Adipocyte (in vitro differentiated cells): ENCODE measurements around the gene CDH12.
"Not testable (repeated sequence)": the region's sequence is repeated elsewhere in the genome, so short reads cannot be mapped to it uniquely, and the experiment has no call there.

Source experiments
- DNase-seq: peaks from one replicate; pipeline ENCODE4 v3.0.0-alpha.2; 2015; ENCODE audit warnings: low read depth
- H3K27me3 ChIP-seq: replicated peaks from 2 replicates; pipeline ENCODE4 v1.7.0; 2013; ENCODE audit warnings: mild to moderate bottlenecking, low read length, moderate library complexity; ENCODE audit not compliant: control insufficient read depth, insufficient read depth
- H3K36me3 ChIP-seq: 2 replicates; pipeline ENCODE4 v1.7.0; 2013; ENCODE audit warnings: low read length, mild to moderate bottlenecking, moderate library complexity; ENCODE audit not compliant: control insufficient read depth, insufficient read depth, severe bottlenecking
- H3K4me1 ChIP-seq: 2 replicates; pipeline ENCODE4 v1.7.0; 2013; ENCODE audit warnings: mild to moderate bottlenecking, low read length, moderate library complexity; ENCODE audit not compliant: control insufficient read depth, insufficient read depth
- H3K4me3 ChIP-seq: 2 replicates; pipeline ENCODE4 v1.7.0; 2013; ENCODE audit warnings: mild to moderate bottlenecking, low read length, moderate library complexity
- H3K9ac ChIP-seq: 2 replicates; pipeline ENCODE4 v1.7.0; 2013; ENCODE audit warnings: mild to moderate bottlenecking, low read length, moderate library complexity
- H3K9me3 ChIP-seq: 2 replicates; pipeline ENCODE4 v1.7.0; 2013; ENCODE audit warnings: mild to moderate bottlenecking, low read length, moderate library complexity; ENCODE audit not compliant: control insufficient read depth

Gene CDH12

DNA sequence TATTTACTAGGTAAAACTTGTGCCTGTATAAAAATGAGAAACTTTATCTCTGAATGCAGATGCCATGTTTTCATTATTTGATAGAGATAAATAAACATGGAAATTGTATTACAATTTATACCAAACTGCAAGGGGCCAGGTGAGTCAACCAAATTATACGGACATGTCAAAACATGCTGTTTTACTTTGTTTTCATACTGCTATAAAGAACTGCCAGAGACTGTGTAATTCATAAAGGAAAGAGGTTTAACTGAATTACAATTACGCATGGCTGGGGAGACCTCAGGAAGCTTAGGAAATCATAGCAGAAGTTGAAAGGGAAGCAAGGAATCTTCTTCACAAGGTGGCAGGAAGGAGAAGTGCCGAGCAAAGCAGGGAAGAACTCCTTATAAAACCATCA is 840.3 kb downstream of the CDH12 start:
- not testable (repeated sequence) for H3K4me3 ChIP-seq, H3K36me3 ChIP-seq, DNase-seq, H3K27me3 ChIP-seq, H3K4me1 ChIP-seq, H3K9me3 ChIP-seq, H3K9ac ChIP-seq

DNA sequence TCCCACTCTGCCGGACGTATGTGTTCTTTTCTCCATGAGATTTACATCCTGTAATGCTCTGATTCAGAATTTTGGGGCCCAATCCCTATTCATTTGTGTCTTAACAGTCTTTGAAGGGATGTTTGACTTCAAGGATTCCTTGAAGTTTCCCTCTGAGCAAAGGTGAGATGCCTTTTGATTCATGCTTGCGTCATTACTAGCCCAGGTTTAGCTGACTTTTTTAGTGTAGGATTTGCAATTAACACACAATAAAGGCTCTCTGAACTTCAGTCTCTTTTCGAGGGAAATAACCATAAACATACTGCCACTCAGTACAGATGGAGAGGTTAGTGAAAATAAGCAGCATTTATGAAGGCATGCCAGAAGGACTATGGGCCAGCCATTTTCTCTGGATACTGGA is 842.3 kb downstream of the CDH12 start:
- H3K4me3 ChIP-seq, H3K9ac ChIP-seq, H3K4me1 ChIP-seq, H3K9me3 ChIP-seq, H3K27me3 ChIP-seq, H3K36me3 ChIP-seq, DNase-seq: not testable (repeated sequence)

DNA sequence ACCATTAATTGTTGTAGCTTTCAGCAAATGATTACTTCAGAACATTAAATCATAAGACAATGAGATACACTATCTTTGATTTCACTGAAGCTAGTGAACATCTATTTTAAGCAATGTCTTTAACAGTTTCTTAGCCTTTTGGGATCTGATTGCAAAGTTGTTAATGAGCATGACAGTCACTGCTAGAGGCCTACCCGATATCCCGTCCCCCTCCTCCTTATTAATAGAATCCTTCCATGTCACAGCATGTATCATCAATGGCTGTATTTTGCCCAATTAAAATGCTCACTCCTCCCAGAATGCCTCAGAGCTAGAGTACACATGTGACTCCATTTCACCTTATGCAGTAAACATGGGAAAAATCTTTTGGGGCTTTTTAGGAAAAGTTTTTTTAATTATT is 852.0 kb downstream of the CDH12 start:
- not testable (repeated sequence) for H3K4me3 ChIP-seq, H3K27me3 ChIP-seq, H3K36me3 ChIP-seq, H3K4me1 ChIP-seq, DNase-seq, H3K9me3 ChIP-seq, H3K9ac ChIP-seq

DNA sequence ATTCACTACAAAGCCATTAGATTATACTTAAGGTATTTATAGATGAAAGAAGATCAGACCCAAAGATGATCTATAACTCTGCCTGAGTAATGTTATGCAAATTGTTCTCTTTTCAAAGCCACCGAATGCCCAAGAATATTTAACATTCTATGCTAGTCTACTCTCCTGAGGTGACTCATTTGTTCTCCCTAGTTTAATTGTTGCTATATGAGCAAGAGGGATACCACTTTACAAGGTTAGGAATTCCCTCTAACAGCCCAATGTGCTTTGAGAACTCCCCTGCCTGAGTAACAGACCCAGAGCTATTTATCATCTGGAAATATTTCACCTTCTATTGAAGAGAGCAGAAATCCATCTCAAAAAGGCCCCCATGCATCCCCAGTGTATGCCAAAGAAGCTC is 867.3 kb downstream of the CDH12 start:
- not testable (repeated sequence) for H3K36me3 ChIP-seq, DNase-seq, H3K27me3 ChIP-seq, H3K4me3 ChIP-seq, H3K4me1 ChIP-seq, H3K9me3 ChIP-seq, H3K9ac ChIP-seq

DNA sequence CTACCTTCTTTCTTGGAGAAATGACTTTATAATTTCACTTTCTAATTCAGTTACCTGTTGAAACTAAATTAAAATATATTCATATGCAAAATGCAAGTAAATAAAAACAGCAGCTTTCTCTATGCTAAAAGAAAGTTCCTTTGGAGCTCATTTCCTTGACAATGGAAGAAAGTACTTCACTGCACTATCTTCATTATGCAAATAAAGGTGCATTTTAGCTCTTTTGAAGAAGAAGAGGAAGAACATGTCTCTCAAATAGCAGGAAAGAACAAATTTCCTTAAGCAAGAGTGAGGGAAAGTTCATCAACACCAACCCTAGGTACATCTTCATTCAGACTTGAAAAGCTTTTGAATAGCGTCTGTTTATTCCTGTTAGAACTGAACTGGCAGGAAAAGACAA is 901.6 kb downstream of the CDH12 start:
- H3K9me3 ChIP-seq, H3K36me3 ChIP-seq, H3K27me3 ChIP-seq, H3K4me3 ChIP-seq, DNase-seq, H3K4me1 ChIP-seq, H3K9ac ChIP-seq: not testable (repeated sequence)

DNA sequence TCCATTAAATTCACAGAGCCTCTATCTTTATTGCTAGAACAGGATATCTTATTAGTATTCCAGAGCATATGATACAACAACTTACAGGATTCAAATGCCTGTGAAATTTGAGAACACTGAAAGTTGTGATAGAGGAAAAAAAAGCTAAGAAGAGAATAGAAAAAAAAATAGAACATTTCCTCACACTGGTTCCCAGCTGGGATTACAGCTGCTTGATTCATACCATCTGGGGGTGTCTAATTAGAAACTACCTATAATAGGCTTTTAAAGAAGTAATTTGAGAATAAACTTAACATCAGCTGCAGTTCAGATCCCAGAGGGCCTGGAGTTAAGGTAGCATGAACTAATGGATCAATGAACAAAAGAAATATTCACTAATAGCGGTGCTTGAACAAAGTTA is 922.0 kb downstream of the CDH12 start:
- no peaks in the 10 kb centered on the region for H3K27me3 ChIP-seq
- H3K9me3 ChIP-seq, result peaks cover 5% of the 10 kb centered on the region
- H3K36me3 ChIP-seq, result no peaks in the 10 kb centered on the region
- peaks cover 6% of the 10 kb centered on the region for H3K4me1 ChIP-seq
- no peak overlapping the region for H3K9ac ChIP-seq
- DNase-seq, result no peak
- no peak overlapping the region for H3K4me3 ChIP-seq

DNA sequence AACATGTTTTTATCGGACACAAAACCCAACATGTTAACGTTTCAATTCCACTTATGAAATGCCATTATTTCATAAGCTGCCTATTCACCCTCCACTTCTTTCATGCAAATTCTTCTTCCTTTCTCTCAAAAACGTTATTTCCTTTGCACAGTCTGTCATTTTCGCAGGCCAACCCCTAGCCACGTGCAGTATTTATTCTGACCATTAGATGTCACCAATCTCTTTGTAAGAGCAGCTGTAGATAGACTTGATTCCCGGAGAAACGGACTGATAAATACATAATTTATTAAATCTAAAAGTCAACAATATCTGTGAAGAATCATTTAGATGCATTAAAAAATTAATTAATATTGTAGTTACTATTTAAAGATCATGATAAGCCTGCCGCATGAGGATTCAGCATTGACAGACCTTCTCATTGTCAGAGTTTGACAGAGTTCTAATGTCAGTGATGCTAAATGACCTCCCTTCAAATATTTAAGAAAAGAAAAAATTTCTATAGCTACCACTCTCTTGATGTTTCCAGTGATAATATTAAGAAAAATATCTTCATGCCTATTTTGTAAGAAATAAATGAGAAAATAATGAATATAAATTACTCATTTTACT is 933.6 kb downstream of the CDH12 start:
- DNase-seq, result peak; percentile 72
- Histone ChIP-seq H3K27me3 (no peaks in the 10 kb centered on the region), H3K9me3 (no peaks in the 10 kb centered on the region), H3K36me3 (no peaks in the 10 kb centered on the region), H3K4me3 (no peak overlapping the region), H3K4me1 (no peaks in the 10 kb centered on the region), H3K9ac (no peak overlapping the region)

DNA sequence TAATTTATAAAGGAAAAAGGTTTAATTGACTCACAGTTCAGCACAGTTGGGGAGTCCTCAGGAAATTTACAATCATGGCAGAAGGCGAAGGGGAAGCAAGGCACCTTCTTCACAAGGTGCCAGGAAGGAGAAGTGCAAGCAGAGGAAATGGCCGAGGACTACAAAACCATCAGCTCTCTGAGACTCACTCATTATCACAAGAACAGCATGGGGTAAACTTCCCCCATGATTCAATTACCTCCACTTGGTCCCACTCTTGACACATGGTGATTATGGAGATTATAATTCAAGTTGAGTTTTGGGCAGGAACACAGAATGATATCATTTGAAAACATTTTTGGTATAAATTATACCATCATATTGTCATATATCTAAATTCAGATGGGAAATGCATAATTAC is 934.7 kb downstream of the CDH12 start:
- Histone ChIP-seq H3K9ac (no peak overlapping the region), H3K36me3 (no peaks in the 10 kb centered on the region), H3K4me1 (no peaks in the 10 kb centered on the region), H3K27me3 (no peaks in the 10 kb centered on the region), H3K4me3 (no peak overlapping the region), H3K9me3 (no peaks in the 10 kb centered on the region)
- no peak for DNase-seq

DNA sequence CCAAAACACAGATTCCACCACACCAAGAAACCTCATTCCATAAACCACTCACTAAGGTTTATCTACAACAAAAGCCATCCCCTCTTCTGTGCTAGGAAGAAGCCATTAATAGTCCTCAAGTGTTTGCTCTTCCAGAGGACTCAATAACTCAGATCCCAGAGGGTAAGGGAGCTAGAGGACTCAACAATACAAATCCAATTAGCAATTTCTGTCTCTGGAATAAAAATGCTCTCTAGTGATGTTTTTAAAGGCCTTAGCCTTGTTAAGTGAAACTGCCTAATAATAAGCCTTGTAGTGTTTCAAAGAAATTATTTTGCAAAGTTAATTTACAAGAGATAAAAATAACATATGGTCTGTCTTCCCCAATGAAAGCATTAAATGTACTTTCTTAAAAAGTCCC is 942.4 kb downstream of the CDH12 start:
- no peaks in the 10 kb centered on the region for H3K9me3 ChIP-seq
- H3K9ac ChIP-seq, result no peak overlapping the region
- H3K4me1 ChIP-seq, result no peaks in the 10 kb centered on the region
- no peak overlapping the region for H3K4me3 ChIP-seq
- no peaks in the 10 kb centered on the region for H3K27me3 ChIP-seq
- no peaks in the 10 kb centered on the region for H3K36me3 ChIP-seq
- DNase-seq, result no peak

DNA sequence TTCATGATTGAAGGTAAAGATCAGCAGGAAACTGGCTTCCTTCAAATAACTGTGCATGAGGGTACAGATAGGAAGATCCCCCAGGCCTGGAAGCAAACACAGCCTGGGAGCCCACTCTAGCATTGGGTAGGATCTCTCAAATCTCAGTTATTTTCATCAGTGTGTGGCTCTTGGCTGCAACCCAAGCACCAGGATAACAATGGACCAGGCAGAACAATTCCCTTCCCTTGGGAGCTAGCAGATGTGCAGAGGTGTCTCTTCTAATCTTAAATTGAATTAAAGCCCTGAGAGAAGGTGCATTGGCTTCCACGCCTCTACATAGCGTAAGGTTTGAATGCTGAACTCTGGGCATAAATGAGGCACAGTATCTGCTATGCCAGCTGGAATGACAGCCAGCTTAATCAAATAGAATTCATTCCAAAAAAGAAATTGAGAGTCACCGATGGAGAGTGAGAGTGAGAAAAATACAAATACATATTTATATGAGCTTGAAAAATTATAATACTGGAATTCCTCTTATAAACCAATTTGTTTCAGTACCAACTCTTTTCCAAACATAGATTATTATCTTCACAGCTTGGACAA is 957.3 kb downstream of the CDH12 start:
- DNase-seq, result no peak
- no peak overlapping the region for H3K9ac ChIP-seq
- no peaks in the 10 kb centered on the region for H3K27me3 ChIP-seq
- no peak overlapping the region for H3K4me3 ChIP-seq
- no peaks in the 10 kb centered on the region for H3K4me1 ChIP-seq
- H3K9me3 ChIP-seq, result no peaks in the 10 kb centered on the region
- H3K36me3 ChIP-seq, result no peaks in the 10 kb centered on the region

DNA sequence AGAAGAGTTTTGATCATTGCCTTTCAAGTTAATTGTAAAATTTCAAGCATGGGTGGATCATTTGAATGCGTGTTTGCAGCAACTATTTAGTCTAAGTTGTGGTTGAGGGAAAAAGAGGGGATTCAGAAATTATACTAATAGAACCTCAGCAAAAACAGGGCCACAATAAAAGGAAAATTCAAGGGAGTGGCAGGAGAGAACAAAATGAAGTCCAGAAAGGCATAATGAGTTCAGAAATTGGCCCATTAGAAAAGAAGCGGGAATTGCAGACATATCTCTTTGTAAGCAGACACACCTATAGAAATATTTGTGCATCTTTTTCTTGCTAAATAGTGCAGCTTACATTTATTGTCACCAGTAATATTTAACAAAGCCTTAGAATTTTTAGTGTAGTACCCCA is 960.0 kb downstream of the CDH12 start:
- Histone ChIP-seq H3K4me3 (no peak overlapping the region), H3K27me3 (no peaks in the 10 kb centered on the region)

DNA sequence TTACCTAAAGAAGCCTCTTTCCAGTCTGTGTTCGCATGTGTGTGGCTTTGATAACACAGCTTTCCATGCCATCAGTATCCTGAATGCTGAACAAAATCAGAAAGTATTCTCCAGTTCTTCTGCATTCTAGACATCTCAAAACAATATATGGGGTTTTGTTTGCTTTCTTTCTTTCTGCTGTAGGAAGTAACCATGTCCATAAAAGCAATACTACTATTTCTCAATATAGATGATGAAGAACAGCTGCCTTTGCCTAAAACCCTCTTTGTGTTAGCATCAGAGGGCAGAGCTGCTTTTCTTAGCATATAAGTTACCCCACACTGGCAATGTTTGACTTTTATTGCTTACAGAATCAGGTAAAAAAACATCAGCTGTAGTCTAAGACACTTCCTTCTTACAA is 963.6 kb downstream of the CDH12 start:
- H3K9me3 ChIP-seq, result no peaks in the 10 kb centered on the region

More for the DNA sequence above, 960.0 kb downstream of the CDH12 start:
- Histone ChIP-seq H3K4me1 (no peaks in the 10 kb centered on the region), H3K9me3 (no peaks in the 10 kb centered on the region), H3K9ac (no peak overlapping the region), H3K36me3 (no peaks in the 10 kb centered on the region)
- no peak for DNase-seq

More for the DNA sequence above, 963.6 kb downstream of the CDH12 start:
- H3K4me1 ChIP-seq, result no peaks in the 10 kb centered on the region
- H3K27me3 ChIP-seq, result no peaks in the 10 kb centered on the region
- DNase-seq, result peak; percentile 4
- H3K9ac ChIP-seq, result no peak overlapping the region
- H3K4me3 ChIP-seq, result peak overlapping the region; percentile 12
- no peaks in the 10 kb centered on the region for H3K36me3 ChIP-seq
